Kidney (tissue), 14 donors: Measurements from ENCODE around the gene KLHL2. TPM values are rescaled to one million over a fixed set of nuclear protein-coding genes. Genes with fewer than 3 reads are reported as not detected.

Source experiments
- DNase-seq, 5 donors: peaks; one replicate each; pipeline ENCODE4 v3.0.0-alpha.2; 2013 to 2020
- FAIRE-seq: peaks from 2 replicates; lab custom pipeline; 2012; peaks lifted over from hg19 to GRCh38; lab: Jason Lieb, UNC
- H3K27ac ChIP-seq, 2 donors: one replicate each; pipeline ENCODE4 v1.7.0; 2013; ENCODE audit warnings: low read depth in 2 of 2, low read length in 2 of 2, inconsistent platforms in 1 of 2
- H3K27me3 ChIP-seq: one replicate; pipeline ENCODE4 v1.7.1; 2013; ENCODE audit warnings: low read length, inconsistent platforms; ENCODE audit not compliant: control insufficient read depth, insufficient read depth
- H3K36me3 ChIP-seq, 3 donors: one replicate each; pipeline versions ENCODE4 v1.7.0 to v1.7.1; 2013; ENCODE audit warnings: low read length in 3 of 3, control low read depth in 1 of 3, inconsistent platforms in 1 of 3; ENCODE audit not compliant: insufficient read depth in 3 of 3, control insufficient read depth in 2 of 3
- H3K4me1 ChIP-seq, 3 donors: one replicate each; pipeline versions ENCODE4 v1.7.0 to v1.7.1; 2013; ENCODE audit warnings: low read length in 3 of 3, inconsistent platforms in 1 of 3, low read depth in 1 of 3; ENCODE audit not compliant: control insufficient read depth in 2 of 3, insufficient read depth in 2 of 3
- H3K4me3 ChIP-seq, 3 donors: one replicate each; pipeline versions ENCODE4 v1.7.0 to v1.8.1; 2013; ENCODE audit warnings: low read length in 3 of 3, control low read depth in 1 of 3, inconsistent platforms in 1 of 3
- H3K9ac ChIP-seq, 3 donors: one replicate each; pipeline versions ENCODE4 v1.7.0 to v1.7.1; 2013; ENCODE audit warnings: low read length in 3 of 3, control low read depth in 1 of 3, inconsistent platforms in 1 of 3
- H3K9me3 ChIP-seq, 3 donors: one replicate each; pipeline versions ENCODE4 v1.7.0 to v1.7.1; 2013; ENCODE audit warnings: low read length in 3 of 3, control low read depth in 1 of 3, inconsistent platforms in 1 of 3; ENCODE audit not compliant: control insufficient read depth in 2 of 3, insufficient read depth in 1 of 3
- intact Hi-C: fragments of 100-400 bp; cut with DNase I; formaldehyde crosslinking; loops from one replicate; pipeline ENCODE4 v1.11.1; 2022
- polyA plus RNA-seq: library from polyadenylated mRNA; stranded (reverse); fragments of 350-450 nt; fragmentation: Illumina TruSeq; extraction: RNeasy Lipid Tissue Mini Kit (QIAGEN cat#74804); gene quantifications from one replicate; pipeline ENCODE4 v1.2.3, GENCODE V29; 2014; ENCODE audit warnings: low read depth, low replicate concordance; ENCODE audit not compliant: insufficient read depth
- total RNA-seq: library from RNA; stranded (reverse); fragmentation: NEBNext Ultra II Directional; extraction: Animal tissue kit (Norgen Biotek cat#: 25700); gene quantifications from one replicate; pipeline ENCODE4 v1.2.1, GENCODE V29; 2021
- TF ChIP-seq, protein P1 (sequence below): IDR thresholded peaks from 3 replicates; pipeline ENCODE4 v1.5.1; 2012; ENCODE audit warnings: mild to moderate bottlenecking, moderate library complexity, borderline replicate concordance; ENCODE audit not compliant: insufficient read depth; ENCODE audit errors: extremely low read depth
- donor health status: control.
- donor health status: control.
- donor health status: control.
- donor health status: control.
- donor health status: control.
- donor health status: DM: yes; HTN: yes; CAD: no.
- donor health status: Normal renal cell carcinoma (clear cell type).

The KLHL2 gene
- total and polyA plus RNA-seq, 2 donors from 2014 or later = 11.5 to 44.4 TPM

DNA sequence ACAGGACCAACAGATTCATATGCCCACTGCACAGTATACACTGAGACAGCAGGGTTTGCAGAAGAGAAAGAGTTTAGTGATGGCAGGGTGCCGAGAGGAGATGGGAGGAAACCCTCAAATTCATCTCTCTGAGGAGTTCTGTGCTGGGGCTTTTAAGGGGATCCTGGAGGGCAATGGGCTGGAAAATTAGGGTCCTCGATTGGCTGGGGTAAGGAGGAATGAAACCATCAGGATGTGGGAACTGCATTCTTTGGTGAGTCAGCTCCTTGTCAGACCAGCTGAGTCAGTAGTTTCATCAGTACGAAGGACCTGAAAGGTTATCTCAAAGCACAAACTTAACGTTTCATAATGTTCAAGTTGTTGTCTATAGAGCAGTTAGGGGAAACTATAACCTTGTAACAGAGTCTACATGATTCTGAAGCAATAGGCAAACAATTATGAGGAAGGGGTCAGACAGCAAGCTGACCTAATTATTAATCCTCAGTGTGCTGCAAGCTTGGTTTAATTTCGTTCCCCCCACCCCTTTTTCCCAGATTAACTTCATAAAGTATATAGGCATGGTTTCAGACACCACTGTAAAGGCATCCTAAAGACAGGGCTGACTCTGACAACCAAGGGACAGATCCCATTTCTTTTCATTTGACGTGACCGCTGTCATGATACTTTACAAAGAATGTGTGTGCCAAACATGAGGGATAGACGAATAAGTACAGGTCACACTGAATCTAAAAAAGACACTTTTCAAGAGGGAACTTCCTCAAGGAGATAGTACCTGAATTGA is 118.6 kb downstream of the KLHL2 start:
- DNase-seq (peak in 2 of 5 donors; percentile 3 to 19), FAIRE-seq (no peak)
- TF ChIP-seq, protein P1, sequence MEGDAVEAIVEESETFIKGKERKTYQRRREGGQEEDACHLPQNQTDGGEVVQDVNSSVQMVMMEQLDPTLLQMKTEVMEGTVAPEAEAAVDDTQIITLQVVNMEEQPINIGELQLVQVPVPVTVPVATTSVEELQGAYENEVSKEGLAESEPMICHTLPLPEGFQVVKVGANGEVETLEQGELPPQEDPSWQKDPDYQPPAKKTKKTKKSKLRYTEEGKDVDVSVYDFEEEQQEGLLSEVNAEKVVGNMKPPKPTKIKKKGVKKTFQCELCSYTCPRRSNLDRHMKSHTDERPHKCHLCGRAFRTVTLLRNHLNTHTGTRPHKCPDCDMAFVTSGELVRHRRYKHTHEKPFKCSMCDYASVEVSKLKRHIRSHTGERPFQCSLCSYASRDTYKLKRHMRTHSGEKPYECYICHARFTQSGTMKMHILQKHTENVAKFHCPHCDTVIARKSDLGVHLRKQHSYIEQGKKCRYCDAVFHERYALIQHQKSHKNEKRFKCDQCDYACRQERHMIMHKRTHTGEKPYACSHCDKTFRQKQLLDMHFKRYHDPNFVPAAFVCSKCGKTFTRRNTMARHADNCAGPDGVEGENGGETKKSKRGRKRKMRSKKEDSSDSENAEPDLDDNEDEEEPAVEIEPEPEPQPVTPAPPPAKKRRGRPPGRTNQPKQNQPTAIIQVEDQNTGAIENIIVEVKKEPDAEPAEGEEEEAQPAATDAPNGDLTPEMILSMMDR = no peak
- Histone ChIP-seq H3K4me3 (peak overlapping the region in 2 of 3 donors; percentile 96 to 98), H3K9ac (no peak overlapping the region), H3K27me3 (no peaks in the 10 kb centered on the region), H3K36me3 (no peaks in the 10 kb centered on the region), H3K27ac (peak overlapping the region; percentile 40 to 76), H3K4me1 (peaks cover 0 to 10% (median 10%) of the 10 kb centered on the region in 3 donors), H3K9me3 (no peaks in the 10 kb centered on the region)
- intact Hi-C loops = no loop called here

DNA sequence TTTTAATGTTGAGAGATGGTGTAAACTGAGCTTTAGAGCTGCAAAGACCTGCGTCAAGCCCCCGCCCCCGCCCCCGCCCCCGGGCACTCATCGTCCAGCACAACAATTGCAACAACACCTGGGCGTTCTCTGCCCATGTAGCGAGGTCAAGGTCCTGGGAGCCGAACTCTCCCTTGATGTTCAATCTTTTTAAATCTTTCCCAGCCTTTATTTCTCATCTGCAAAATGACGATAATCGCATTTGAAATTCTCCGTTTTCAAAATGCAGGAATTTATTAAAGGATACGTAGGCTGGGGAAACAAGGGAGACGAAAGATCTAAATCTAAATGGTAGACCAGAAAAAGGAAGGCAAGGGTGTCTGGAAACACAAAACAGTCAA is 119.5 kb downstream of the KLHL2 start:
- no peaks in the 10 kb centered on the region for H3K36me3 ChIP-seq
- H3K9ac ChIP-seq = peak overlapping the region; percentile 83 to 98 (median 84)
- peaks cover 0 to 10% (median 10%) of the 10 kb centered on the region in 3 donors for H3K4me1 ChIP-seq
- H3K4me3 ChIP-seq = peak overlapping the region; percentile 96 to 99 (median 98)
- intact Hi-C loops = no loop called here
- FAIRE-seq (no peak), DNase-seq (peak in 4 of 5 donors; percentile 73 to 81 (median 79))
- TF ChIP-seq, protein P1 = no peak
- H3K9me3 ChIP-seq = no peaks in the 10 kb centered on the region
- peak overlapping the region; percentile 76 to 82 for H3K27ac ChIP-seq
- H3K27me3 ChIP-seq = no peaks in the 10 kb centered on the region

DNA sequence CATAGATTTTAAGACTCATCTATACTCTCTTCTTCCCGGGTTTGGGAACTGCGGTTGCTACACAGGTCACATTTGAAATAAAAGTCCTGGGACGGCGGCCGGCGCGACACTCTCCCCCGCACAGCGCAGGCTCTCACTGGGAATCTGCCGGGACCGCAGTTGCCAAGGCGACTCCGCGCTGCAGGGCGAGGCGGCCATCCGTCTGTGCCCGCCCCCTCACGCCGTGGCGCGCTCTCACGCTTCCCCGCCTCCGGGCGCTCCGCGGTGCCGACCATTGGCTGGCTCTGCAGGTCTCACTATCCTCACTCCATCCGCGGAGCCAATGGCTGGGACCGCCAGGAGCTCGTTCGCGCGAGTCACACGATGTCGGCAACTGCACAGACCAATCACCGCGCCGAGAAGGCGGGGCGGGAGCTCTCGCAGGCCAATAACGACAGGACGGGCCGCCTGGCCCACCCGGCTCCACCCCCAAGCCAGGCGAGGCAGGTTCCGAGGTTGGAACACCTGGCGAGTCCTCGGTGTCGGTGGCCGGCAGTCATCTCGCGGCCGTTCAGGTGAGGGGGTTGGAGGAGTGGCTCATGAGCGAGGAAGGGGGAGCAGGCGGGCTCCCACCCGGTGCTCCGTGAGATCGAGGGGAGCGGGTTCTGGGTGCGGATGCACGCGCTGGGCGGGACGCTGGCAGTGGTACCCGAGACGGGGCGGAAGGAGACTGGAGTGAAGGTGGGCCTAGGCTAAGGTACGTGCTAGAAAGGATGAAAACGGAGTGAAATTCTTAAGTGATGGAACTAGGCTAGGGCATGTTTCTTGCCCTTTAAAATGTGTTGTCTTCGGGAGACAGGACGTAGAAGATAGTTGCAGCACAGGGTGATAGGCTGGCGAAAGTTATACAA is 120.1 kb downstream of the KLHL2 start, which contains the start of gene MSMO1:
Gene MSMO1 (plus strand): TSS at position 459 of the 890 bp plus-strand sequence. CDS start 5,702 bp downstream, outside the sequence.
- intact Hi-C loops = no loop called here
- H3K9me3 ChIP-seq = no peaks in the 10 kb centered on the region
- FAIRE-seq = peak; percentile 96
- no peaks in the 10 kb centered on the region for H3K36me3 ChIP-seq
- H3K4me1 ChIP-seq = peaks cover 0 to 10% (median 10%) of the 10 kb centered on the region in 3 donors
- peak within 1 kb of the TSS; percentile 97 to 100 (median 98) for H3K4me3 ChIP-seq
- TF ChIP-seq, protein P1 = no peak
- H3K27me3 ChIP-seq = no peaks in the 10 kb centered on the region
- peak within 1 kb of the TSS; percentile 83 to 100 (median 84) for H3K9ac ChIP-seq
- peak; percentile 99 to 100 (median 100) for DNase-seq
- peak within 1 kb of the TSS; percentile 78 to 93 for H3K27ac ChIP-seq
